Measurements from ENCODE around the gene R3HDM2. TPM values are rescaled to one million over a fixed set of nuclear protein-coding genes. Genes with fewer than 3 reads are reported as not detected.
"Not testable (repeated sequence)": the region's sequence is repeated elsewhere in the genome, so short reads cannot be mapped to it uniquely, and the experiment has no call there.

Gene R3HDM2
- total RNA-seq, 1 donor from 2014 or later, result 86.8 TPM

DNA sequence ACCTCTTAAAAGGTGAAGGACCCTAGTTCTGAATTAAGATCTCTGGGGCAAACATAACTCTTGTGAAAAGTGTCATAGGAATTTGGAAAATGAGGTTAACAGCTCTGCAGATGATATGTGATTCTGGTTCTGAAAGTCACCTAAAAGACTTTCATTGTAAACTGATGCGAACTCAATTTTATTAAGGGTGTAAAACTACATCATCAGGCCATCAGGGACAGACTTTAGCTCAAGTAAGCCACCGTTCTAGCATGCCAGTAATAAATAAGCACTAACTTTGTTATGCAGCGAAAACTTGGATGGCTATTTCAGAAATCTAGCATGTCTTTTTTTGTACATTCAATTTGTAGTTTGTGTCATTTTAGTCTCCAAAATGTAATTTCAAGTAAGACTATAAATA, 61.6 kb downstream of the R3HDM2 start:
- no peak overlapping the region for H3K4me3 Mint-ChIP-seq (ENCODE audit: low read depth)
- no peak overlapping the region for H3K27ac Mint-ChIP-seq
- peaks cover 20% of the 10 kb centered on the region for H3K36me3 Mint-ChIP-seq (ENCODE audit: insufficient read depth)

DNA sequence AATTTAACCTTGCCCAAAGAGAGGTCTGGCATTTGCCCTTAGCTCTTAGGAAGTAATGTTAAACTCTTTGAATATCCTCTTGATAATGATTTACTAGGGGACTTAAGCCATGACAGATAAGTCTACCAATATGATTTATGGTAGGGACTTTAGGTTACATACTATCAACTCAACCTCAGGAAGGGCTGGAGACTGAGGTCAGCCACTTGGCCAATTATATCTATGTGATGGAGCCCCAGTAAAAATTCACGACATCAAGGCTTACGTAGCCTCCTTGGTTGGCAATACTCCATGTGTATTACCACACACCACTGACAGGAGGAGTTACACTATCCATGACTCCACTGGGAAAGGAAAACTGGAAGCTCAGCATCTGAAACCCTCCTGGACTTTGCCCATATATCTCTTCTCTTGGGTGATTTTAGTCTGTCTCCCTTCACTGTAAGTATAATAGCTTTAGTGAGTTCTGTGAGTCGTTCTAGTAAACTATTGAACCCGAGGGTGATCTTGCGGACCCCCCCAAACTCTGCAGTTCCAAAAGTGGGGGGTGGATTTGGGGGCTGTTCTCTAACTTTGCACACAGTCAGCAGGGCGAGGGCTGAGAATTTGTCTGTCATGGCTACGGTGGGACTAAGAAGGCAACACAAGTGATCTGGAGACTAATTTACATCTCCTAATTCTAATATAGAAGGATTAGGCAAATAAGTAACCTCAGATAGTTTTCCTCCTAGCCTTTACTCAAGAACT, 62.3 kb downstream of the R3HDM2 start:
- no peak overlapping the region for H3K27ac Mint-ChIP-seq
- TF ChIP-seq, protein P1, sequence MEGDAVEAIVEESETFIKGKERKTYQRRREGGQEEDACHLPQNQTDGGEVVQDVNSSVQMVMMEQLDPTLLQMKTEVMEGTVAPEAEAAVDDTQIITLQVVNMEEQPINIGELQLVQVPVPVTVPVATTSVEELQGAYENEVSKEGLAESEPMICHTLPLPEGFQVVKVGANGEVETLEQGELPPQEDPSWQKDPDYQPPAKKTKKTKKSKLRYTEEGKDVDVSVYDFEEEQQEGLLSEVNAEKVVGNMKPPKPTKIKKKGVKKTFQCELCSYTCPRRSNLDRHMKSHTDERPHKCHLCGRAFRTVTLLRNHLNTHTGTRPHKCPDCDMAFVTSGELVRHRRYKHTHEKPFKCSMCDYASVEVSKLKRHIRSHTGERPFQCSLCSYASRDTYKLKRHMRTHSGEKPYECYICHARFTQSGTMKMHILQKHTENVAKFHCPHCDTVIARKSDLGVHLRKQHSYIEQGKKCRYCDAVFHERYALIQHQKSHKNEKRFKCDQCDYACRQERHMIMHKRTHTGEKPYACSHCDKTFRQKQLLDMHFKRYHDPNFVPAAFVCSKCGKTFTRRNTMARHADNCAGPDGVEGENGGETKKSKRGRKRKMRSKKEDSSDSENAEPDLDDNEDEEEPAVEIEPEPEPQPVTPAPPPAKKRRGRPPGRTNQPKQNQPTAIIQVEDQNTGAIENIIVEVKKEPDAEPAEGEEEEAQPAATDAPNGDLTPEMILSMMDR (IDR thresholded peaks at IDR 0.05; ENCODE audit: unreplicated experiment), result no peak
- H3K4me1 Mint-ChIP-seq (ENCODE audit: low read depth), result peaks cover 13% of the 10 kb centered on the region
- DNase-seq (ENCODE audit: low spot score, unreplicated experiment), result no peak
- no peaks in the 10 kb centered on the region for H3K27me3 Mint-ChIP-seq
- peaks cover 9% of the 10 kb centered on the region for H3K9me3 Mint-ChIP-seq (ENCODE audit: low read depth)
- H3K4me3 Mint-ChIP-seq (ENCODE audit: low read depth), result no peak overlapping the region
- peaks cover 20% of the 10 kb centered on the region for H3K36me3 Mint-ChIP-seq (ENCODE audit: insufficient read depth)

More for the DNA sequence above, 61.6 kb downstream of the R3HDM2 start:
- Mint-ChIP-seq H3K9me3 (ENCODE audit: low read depth) (peaks cover 9% of the 10 kb centered on the region), H3K27me3 (no peaks in the 10 kb centered on the region), H3K4me1 (ENCODE audit: low read depth) (peaks cover 13% of the 10 kb centered on the region)
- TF ChIP-seq, protein P1 (IDR thresholded peaks at IDR 0.05; ENCODE audit: unreplicated experiment), result no peak
- no peak for DNase-seq (ENCODE audit: low spot score, unreplicated experiment)

DNA sequence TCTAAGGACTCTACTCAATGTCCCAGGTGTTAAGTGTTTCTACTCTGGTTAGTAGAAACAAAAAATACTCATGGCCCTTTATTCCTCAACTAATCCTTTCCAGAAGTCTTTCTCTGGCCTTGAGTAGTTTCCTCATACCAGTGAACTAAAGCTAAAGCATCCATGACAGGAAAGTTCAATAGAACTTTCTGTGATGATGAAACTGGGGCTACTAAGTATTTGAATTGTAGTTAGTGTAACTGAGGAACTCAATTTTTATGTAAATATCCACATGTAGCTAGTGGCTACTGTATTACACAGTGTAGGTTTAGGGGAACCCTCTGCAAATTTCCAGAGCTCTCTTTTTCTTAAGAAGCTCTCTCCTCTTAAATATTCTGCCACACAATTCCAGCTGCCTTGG, 63.7 kb downstream of the R3HDM2 start:
- TF ChIP-seq, protein P1 (IDR thresholded peaks at IDR 0.05; ENCODE audit: unreplicated experiment), result no peak

GRCh38 chr12:57366315-57366714, 64.5 kb downstream of the R3HDM2 start:
- peaks cover 20% of the 10 kb centered on the region for H3K36me3 Mint-ChIP-seq (ENCODE audit: insufficient read depth)
- H3K9me3 Mint-ChIP-seq (ENCODE audit: low read depth), result peaks cover 9% of the 10 kb centered on the region
- TF ChIP-seq, protein P1 (IDR thresholded peaks at IDR 0.05; ENCODE audit: unreplicated experiment), result no peak
- peak overlapping the region; percentile 71 for H3K27ac Mint-ChIP-seq
- H3K4me1 Mint-ChIP-seq (ENCODE audit: low read depth), result peaks cover 9% of the 10 kb centered on the region
- no peaks in the 10 kb centered on the region for H3K27me3 Mint-ChIP-seq
- no peak for DNase-seq (ENCODE audit: low spot score, unreplicated experiment)
- H3K4me3 Mint-ChIP-seq (ENCODE audit: low read depth), result no peak overlapping the region

More for the DNA sequence above, 63.7 kb downstream of the R3HDM2 start:
- H3K4me3 Mint-ChIP-seq (ENCODE audit: low read depth), result no peak overlapping the region
- peaks cover 9% of the 10 kb centered on the region for H3K4me1 Mint-ChIP-seq (ENCODE audit: low read depth)
- no peaks in the 10 kb centered on the region for H3K27me3 Mint-ChIP-seq
- peaks cover 20% of the 10 kb centered on the region for H3K36me3 Mint-ChIP-seq (ENCODE audit: insufficient read depth)
- DNase-seq (ENCODE audit: low spot score, unreplicated experiment), result no peak
- peak overlapping the region; percentile 80 for H3K27ac Mint-ChIP-seq
- peaks cover 9% of the 10 kb centered on the region for H3K9me3 Mint-ChIP-seq (ENCODE audit: low read depth)

DNA sequence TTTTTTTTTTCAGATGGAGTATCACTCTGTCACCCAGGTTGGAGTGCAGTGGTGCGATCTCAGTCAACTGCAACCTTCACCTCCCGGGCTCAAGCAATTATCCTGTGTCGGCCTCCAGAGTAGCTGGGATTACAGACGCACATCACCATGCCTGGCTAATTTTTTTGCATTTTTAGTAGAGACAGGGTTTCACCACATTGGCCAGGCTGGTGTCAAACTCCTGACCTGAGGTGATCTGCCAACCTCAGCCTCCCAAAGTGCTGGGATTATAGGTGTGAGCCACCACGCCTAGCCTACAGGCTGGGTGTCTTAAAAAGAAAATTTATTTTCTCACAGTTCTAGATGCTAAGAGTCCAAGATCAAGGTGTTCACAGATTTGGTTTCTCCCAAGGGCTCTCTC, 66.7 kb downstream of the R3HDM2 start:
- not testable (repeated sequence) for H3K9me3 Mint-ChIP-seq (ENCODE audit: low read depth); H3K27me3 Mint-ChIP-seq

GRCh38 chr12:57360468-57360867, 70.4 kb downstream of the R3HDM2 start:
- Mint-ChIP-seq H3K36me3 (ENCODE audit: insufficient read depth) (peaks cover 13% of the 10 kb centered on the region), H3K27ac (no peak overlapping the region), H3K4me1 (ENCODE audit: low read depth) (no peaks in the 10 kb centered on the region), H3K9me3 (ENCODE audit: low read depth) (no peaks in the 10 kb centered on the region), H3K27me3 (no peaks in the 10 kb centered on the region), H3K4me3 (ENCODE audit: low read depth) (no peak overlapping the region)
- TF ChIP-seq, protein P1 (IDR thresholded peaks at IDR 0.05; ENCODE audit: unreplicated experiment), result no peak
- no peak for DNase-seq (ENCODE audit: low spot score, unreplicated experiment)

More for the DNA sequence above, 66.7 kb downstream of the R3HDM2 start:
- not testable (repeated sequence) for H3K4me3 Mint-ChIP-seq (ENCODE audit: low read depth); DNase-seq (ENCODE audit: low spot score, unreplicated experiment); H3K4me1 Mint-ChIP-seq (ENCODE audit: low read depth); H3K27ac Mint-ChIP-seq
- H3K36me3 Mint-ChIP-seq (ENCODE audit: insufficient read depth), result peaks cover 21% of the 10 kb centered on the region

Data from progenitor cell of endocrine pancreas (in vitro differentiated cells).